ENCODE measurements around the gene DCST2. TPM values are rescaled to one million over a fixed set of nuclear protein-coding genes. Genes with fewer than 3 reads are reported as not detected.

The DCST2 gene
- polyA plus RNA-seq, 3 donors: 2.6 TPM; not detected in 2

DNA sequence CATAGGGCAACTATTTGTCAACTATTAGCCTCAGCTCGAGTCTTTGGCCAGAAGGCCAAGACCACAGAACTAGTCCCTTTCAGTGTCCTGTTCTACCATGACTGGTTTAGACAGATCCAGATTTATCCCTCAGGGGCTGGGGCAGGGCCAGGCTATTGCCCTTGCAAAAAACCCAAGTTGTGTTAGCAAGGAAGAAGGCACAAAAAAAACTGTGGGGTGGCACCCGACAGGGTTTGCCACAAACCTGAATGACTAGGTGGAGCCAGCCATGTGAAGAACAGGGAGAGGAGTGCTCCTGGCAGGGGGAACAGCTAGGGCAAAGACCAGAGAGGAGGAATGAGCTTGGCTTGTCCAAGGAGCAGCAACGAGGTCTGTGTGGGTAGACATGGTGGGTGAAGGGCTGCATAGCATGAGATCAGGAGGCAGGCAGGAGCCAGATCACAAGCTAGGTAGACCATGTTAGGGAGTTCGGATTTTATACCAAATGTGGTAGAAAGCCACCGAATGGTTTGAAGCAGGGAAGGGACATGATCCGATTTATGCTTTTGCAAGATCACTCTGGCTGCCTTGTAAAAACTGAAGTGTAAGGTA is 4.4 kb upstream of the DCST2 start:
- Histone ChIP-seq H3K9me3 (replicated peaks in 1 of 2; ENCODE audit: control insufficient read depth in 1 of 2, insufficient read depth in 1 of 2, low read length in 2 of 2) (no peaks in the 10 kb centered on the region), H2AFZ (ENCODE audit: insufficient read depth, low read depth, low read length, poor library complexity, severe bottlenecking) (no peak overlapping the region), H3K9ac (ENCODE audit: insufficient read depth, low read length, poor library complexity, severe bottlenecking) (no peak overlapping the region), H3K36me3 (replicated peaks in 1 of 2; ENCODE audit: control insufficient read depth in 1 of 2, insufficient read depth in 2 of 2, low read length in 2 of 2) (no peaks in the 10 kb centered on the region), H3K4me3 (replicated peaks in 1 of 3; ENCODE audit: low read depth in 2 of 3, low read length in 3 of 3) (no peak overlapping the region), H3K27me3 (ENCODE audit: control insufficient read depth in 2 of 2, insufficient read depth in 2 of 2, low read length in 2 of 2) (no peaks in the 10 kb centered on the region), H4K20me1 (ENCODE audit: insufficient read depth, low read length) (no peaks in the 10 kb centered on the region), H3K4me1 (ENCODE audit: control insufficient read depth in 1 of 2, insufficient read depth in 2 of 2, low read length in 2 of 2) (peaks cover 26 to 28% of the 10 kb centered on the region in 2 donors), H3K4me2 (replicated peaks; ENCODE audit: extremely low read depth, low read length, poor library complexity, severe bottlenecking) (no peak overlapping the region), H3K79me2 (ENCODE audit: insufficient read depth, low read length) (no peaks in the 10 kb centered on the region), H3K27ac (ENCODE audit: low read depth in 1 of 2, low read length in 2 of 2) (no peak overlapping the region)
- intact Hi-C loops (cut with micrococcal nuclease): no loop called here
- TF ChIP-seq, protein P1, sequence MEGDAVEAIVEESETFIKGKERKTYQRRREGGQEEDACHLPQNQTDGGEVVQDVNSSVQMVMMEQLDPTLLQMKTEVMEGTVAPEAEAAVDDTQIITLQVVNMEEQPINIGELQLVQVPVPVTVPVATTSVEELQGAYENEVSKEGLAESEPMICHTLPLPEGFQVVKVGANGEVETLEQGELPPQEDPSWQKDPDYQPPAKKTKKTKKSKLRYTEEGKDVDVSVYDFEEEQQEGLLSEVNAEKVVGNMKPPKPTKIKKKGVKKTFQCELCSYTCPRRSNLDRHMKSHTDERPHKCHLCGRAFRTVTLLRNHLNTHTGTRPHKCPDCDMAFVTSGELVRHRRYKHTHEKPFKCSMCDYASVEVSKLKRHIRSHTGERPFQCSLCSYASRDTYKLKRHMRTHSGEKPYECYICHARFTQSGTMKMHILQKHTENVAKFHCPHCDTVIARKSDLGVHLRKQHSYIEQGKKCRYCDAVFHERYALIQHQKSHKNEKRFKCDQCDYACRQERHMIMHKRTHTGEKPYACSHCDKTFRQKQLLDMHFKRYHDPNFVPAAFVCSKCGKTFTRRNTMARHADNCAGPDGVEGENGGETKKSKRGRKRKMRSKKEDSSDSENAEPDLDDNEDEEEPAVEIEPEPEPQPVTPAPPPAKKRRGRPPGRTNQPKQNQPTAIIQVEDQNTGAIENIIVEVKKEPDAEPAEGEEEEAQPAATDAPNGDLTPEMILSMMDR (IDR thresholded peaks at IDR 0.05): no peak
- Mint-ChIP-seq H3K27ac (peak overlapping the region in 1 of 7 donors; percentile 50), H3K36me3 (no peaks in the 10 kb centered on the region), H3K9me3 (peaks cover 0 to 3% (median 0%) of the 10 kb centered on the region in 7 donors), H3K4me3 (peak overlapping the region in 1 of 2 donors; percentile 14), H3K4me1 (peaks cover 31% of the 10 kb centered on the region), H3K27me3 (ENCODE audit: low read depth in 3 of 3) (peaks cover 10 to 20% (median 12%) of the 10 kb centered on the region in 3 donors)
- WGBS (ENCODE audit: insufficient coverage): 98% methylated on average over 5 of the region's 6 CpGs
- DNase-seq: no peak

DNA sequence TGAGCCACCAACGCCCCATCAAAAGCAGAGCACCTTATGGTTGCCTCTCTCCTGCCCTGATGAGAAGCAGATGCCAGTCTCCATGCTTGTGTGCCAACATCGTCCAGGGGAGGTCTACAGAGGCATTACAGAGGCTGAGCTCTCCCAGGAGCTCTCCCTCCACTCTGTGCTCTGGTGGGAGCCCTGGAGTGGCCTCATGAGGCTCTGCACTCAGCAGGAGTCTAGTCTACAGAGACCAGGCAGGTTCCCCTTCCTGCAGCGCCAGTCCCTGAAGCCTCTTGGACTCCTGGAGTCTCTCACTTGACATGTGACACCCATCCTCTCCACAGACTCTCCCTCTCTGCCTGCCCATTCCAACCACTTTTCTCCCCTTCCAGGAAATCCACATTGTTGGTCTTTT is 3.5 kb upstream of the DCST2 start:
- no peak for DNase-seq
- Histone ChIP-seq H3K79me2 (ENCODE audit: insufficient read depth, low read length) (no peaks in the 10 kb centered on the region), H2AFZ (ENCODE audit: insufficient read depth, low read depth, low read length, poor library complexity, severe bottlenecking) (no peak overlapping the region), H4K20me1 (ENCODE audit: insufficient read depth, low read length) (no peaks in the 10 kb centered on the region), H3K4me3 (replicated peaks in 1 of 3; ENCODE audit: low read depth in 2 of 3, low read length in 3 of 3) (no peak overlapping the region), H3K27me3 (ENCODE audit: control insufficient read depth in 2 of 2, insufficient read depth in 2 of 2, low read length in 2 of 2) (no peaks in the 10 kb centered on the region), H3K9me3 (replicated peaks in 1 of 2; ENCODE audit: control insufficient read depth in 1 of 2, insufficient read depth in 1 of 2, low read length in 2 of 2) (no peaks in the 10 kb centered on the region), H3K9ac (ENCODE audit: insufficient read depth, low read length, poor library complexity, severe bottlenecking) (no peak overlapping the region), H3K36me3 (replicated peaks in 1 of 2; ENCODE audit: control insufficient read depth in 1 of 2, insufficient read depth in 2 of 2, low read length in 2 of 2) (no peaks in the 10 kb centered on the region), H3K4me1 (ENCODE audit: control insufficient read depth in 1 of 2, insufficient read depth in 2 of 2, low read length in 2 of 2) (peaks cover 26 to 28% of the 10 kb centered on the region in 2 donors), H3K27ac (ENCODE audit: low read depth in 1 of 2, low read length in 2 of 2) (no peak overlapping the region), H3K4me2 (replicated peaks; ENCODE audit: extremely low read depth, low read length, poor library complexity, severe bottlenecking) (no peak overlapping the region)
- Mint-ChIP-seq H3K4me1 (peaks cover 31% of the 10 kb centered on the region), H3K27me3 (ENCODE audit: low read depth in 3 of 3) (peaks cover 10 to 20% (median 12%) of the 10 kb centered on the region in 3 donors), H3K36me3 (no peaks in the 10 kb centered on the region), H3K9me3 (peaks cover 0 to 3% (median 0%) of the 10 kb centered on the region in 7 donors), H3K4me3 (no peak overlapping the region), H3K27ac (no peak overlapping the region)
- WGBS (ENCODE audit: insufficient coverage): 95% methylated on average over 2 of the region's 3 CpGs
- intact Hi-C loops (cut with micrococcal nuclease): no loop called here
- TF ChIP-seq, protein P1 (IDR thresholded peaks at IDR 0.05): no peak
